GM19351 (cell line): ENCODE data around the gene SIT1.
"Not testable (repeated sequence)": the region's sequence is repeated elsewhere in the genome, so short reads cannot be mapped to it uniquely, and the experiment has no call there.

Source experiments
- ATAC-seq: cut with Tn5 transposase; IDR thresholded peaks from one replicate; pipeline ENCODE4 v1.9.1; 2021; ENCODE audit warnings: mild to moderate bottlenecking, moderate library complexity; ENCODE audit not compliant: unreplicated experiment

The SIT1 gene

GRCh38 chr9:35639225-35639624, 11.5 kb downstream of the SIT1 start:
- ATAC-seq = not testable (repeated sequence)

- ATAC-seq = not testable (repeated sequence)
Measured at GRCh38 chr9:35638751-35639150, 12.0 kb downstream of the SIT1 start.

GRCh38 chr9:35637427-35637955, 13.2 kb downstream of the SIT1 start:
- not testable (repeated sequence) for ATAC-seq

- not testable (repeated sequence) for ATAC-seq
Measured at GRCh38 chr9:35636877-35637246, 13.9 kb downstream of the SIT1 start.

- ATAC-seq = no peak
Measured at GRCh38 chr9:35636135-35636876, 14.4 kb downstream of the SIT1 start.

- ATAC-seq = no peak
Measured at GRCh38 chr9:35635730-35636129, 15.0 kb downstream of the SIT1 start.

GRCh38 chr9:35629597-35629996, 21.1 kb downstream of the SIT1 start:
- no peak for ATAC-seq

- no peak for ATAC-seq
Measured at GRCh38 chr9:35628389-35628991, 22.2 kb downstream of the SIT1 start.

- ATAC-seq = no peak
Measured at GRCh38 chr9:35627575-35627974, 23.2 kb downstream of the SIT1 start.

- peak; percentile 54 for ATAC-seq
Measured at GRCh38 chr9:35619800-35620158, 31.0 kb downstream of the SIT1 start.

GRCh38 chr9:35618854-35619799, 31.6 kb downstream of the SIT1 start:
- ATAC-seq = peak; percentile 44

GRCh38 chr9:35618325-35618727, 32.4 kb downstream of the SIT1 start, which contains the start of gene CD72:
Gene CD72, minus strand, starts transcription at chr9:35618413. Its CDS starts 110 bp downstream, at chr9:35618303.
- no peak for ATAC-seq

- ATAC-seq = no peak
Measured at GRCh38 chr9:35617548-35617947, 33.2 kb downstream of the SIT1 start.

- ATAC-seq = peak; percentile 42
Measured at GRCh38 chr9:35616681-35617459, 33.9 kb downstream of the SIT1 start.

GRCh38 chr9:35615981-35616680, 34.6 kb downstream of the SIT1 start:
- ATAC-seq = no peak

GRCh38 chr9:35612843-35613242, 37.9 kb downstream of the SIT1 start:
- ATAC-seq = no peak

GRCh38 chr9:35612066-35612465, 38.7 kb downstream of the SIT1 start:
- not testable (repeated sequence) for ATAC-seq

GRCh38 chr9:35611230-35611797, 39.4 kb downstream of the SIT1 start:
- no peak for ATAC-seq

- ATAC-seq = no peak
Measured at GRCh38 chr9:35609820-35610163, 40.9 kb downstream of the SIT1 start.
